Osteoblast (primary cell): Measurements from ENCODE around the gene ITPR3. TPM values are rescaled to one million over a fixed set of nuclear protein-coding genes. Genes with fewer than 3 reads are reported as not detected.
"Not testable (repeated sequence)": the region's sequence is repeated elsewhere in the genome, so short reads cannot be mapped to it uniquely, and the experiment has no call there.

Experiments
- DNase-seq: peaks from one replicate; pipeline ENCODE4 v3.0.0; 2011; ENCODE audit warnings: low spot score, mixed read lengths; ENCODE audit not compliant: insufficient read length; ENCODE audit errors: missing footprints
- H2AFZ ChIP-seq: 2 replicates; pipeline ENCODE4 v1.6.0; 2011; ENCODE audit warnings: mild to moderate bottlenecking, low read length
- H3K27ac ChIP-seq: 2 replicates; pipeline ENCODE4 v1.5.1; 2011; ENCODE audit warnings: mild to moderate bottlenecking, low read depth, low read length, moderate library complexity
- H3K27me3 ChIP-seq: 2 replicates; pipeline ENCODE4 v1.6.0; 2012; ENCODE audit warnings: mild to moderate bottlenecking, control low read depth, inconsistent platforms, low read length, moderate library complexity; ENCODE audit not compliant: insufficient read depth
- H3K36me3 ChIP-seq: 2 replicates; pipeline ENCODE4 v1.5.1; 2011; ENCODE audit warnings: mild to moderate bottlenecking, low read length, control low read depth, moderate library complexity; ENCODE audit not compliant: insufficient read depth
- H3K4me1 ChIP-seq: 2 replicates; pipeline ENCODE4 v1.5.1; 2011; ENCODE audit warnings: mild to moderate bottlenecking, low read length, control low read depth, moderate library complexity; ENCODE audit not compliant: insufficient read depth
- H3K4me2 ChIP-seq: 2 replicates; pipeline ENCODE4 v1.6.0; 2011; ENCODE audit warnings: mild to moderate bottlenecking, low read length; ENCODE audit not compliant: insufficient read depth
- H3K4me3 ChIP-seq: fragments of 200-600 bp; sonication (generic); 3 replicates; pipeline ENCODE4 v1.5.1; 2012; ENCODE audit warnings: mild to moderate bottlenecking, low read length, inconsistent platforms; ENCODE audit not compliant: insufficient read depth
- H3K79me2 ChIP-seq: 2 replicates; pipeline ENCODE4 v1.6.0; 2012; ENCODE audit warnings: mild to moderate bottlenecking, low read length, control low read depth, inconsistent platforms; ENCODE audit not compliant: insufficient read depth
- H3K9me3 ChIP-seq: 2 replicates; pipeline ENCODE4 v1.5.1; 2011; ENCODE audit warnings: low read depth, low read length, control low read depth
- H4K20me1 ChIP-seq: 2 replicates; pipeline ENCODE4 v1.6.0; 2012; ENCODE audit warnings: mild to moderate bottlenecking, low read length, control low read depth; ENCODE audit not compliant: insufficient read depth
- total RNA-seq: library from RNA; depleted of rRNA; stranded (reverse); fragments of >200 nt; gene quantifications from 2 replicates; pipeline ENCODE4 v1.2.3, GENCODE V29; 2012
- TF ChIP-seq, protein P1 (sequence below): IDR thresholded peaks from 2 replicates; pipeline ENCODE4 v1.5.1; 2011; ENCODE audit warnings: mild to moderate bottlenecking, low read depth, low read length, moderate library complexity; ENCODE audit errors: extremely low read depth

ITPR3 gene
- total RNA-seq, 1 donor, result 46.7 TPM

DNA sequence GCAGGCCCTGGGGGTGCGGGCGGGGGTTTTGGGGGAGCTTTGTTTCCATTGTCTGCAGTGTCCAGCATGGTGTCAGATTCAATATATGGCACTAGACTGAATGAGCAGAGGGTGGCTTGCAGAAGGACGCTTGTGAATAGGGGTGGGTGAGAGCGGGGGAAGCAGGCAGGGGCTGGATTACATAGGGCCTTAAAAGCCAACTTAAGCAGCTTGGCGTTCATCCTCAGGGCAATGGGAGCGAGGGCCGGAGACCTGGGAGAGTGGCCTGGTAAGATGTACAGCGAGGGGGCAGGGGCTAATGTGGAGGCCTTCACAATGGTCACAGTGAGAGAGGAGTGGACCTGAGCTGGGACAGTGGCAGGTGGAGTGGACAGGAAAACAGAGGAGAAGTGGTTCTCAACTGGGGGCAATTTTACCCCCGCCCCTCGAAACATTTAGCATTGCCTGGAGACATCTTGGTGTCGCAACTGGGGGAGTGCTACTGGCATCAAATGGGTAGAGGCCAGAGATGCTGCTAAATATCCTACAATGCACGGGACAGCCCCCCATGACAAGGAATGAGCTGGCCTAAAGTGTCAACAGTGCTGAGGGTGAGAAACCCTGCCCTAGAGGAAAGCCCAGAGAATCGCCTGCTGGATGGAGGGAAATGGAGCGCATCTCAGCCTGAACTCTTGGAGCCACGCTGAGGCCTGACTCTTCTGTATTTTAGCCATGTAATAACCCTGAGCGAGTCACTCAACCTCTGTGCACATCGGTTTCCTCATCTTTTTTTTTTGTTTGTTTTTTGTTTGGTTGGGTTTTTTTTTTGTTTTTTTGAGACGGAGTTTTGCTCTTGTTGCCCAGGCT lies 25.9 kb upstream of the ITPR3 start:
- no peaks in the 10 kb centered on the region for H3K79me2 ChIP-seq
- no peaks in the 10 kb centered on the region for H3K27me3 ChIP-seq
- H3K4me1 ChIP-seq, result peaks cover 11% of the 10 kb centered on the region
- DNase-seq, result peak; percentile 43
- H3K36me3 ChIP-seq, result no peaks in the 10 kb centered on the region
- no peaks in the 10 kb centered on the region for H3K9me3 ChIP-seq
- H3K4me2 ChIP-seq, result no peak overlapping the region
- no peak overlapping the region for H2AFZ ChIP-seq
- no peak overlapping the region for H3K4me3 ChIP-seq
- no peaks in the 10 kb centered on the region for H4K20me1 ChIP-seq
- no peak overlapping the region for H3K27ac ChIP-seq
- TF ChIP-seq, protein P1, sequence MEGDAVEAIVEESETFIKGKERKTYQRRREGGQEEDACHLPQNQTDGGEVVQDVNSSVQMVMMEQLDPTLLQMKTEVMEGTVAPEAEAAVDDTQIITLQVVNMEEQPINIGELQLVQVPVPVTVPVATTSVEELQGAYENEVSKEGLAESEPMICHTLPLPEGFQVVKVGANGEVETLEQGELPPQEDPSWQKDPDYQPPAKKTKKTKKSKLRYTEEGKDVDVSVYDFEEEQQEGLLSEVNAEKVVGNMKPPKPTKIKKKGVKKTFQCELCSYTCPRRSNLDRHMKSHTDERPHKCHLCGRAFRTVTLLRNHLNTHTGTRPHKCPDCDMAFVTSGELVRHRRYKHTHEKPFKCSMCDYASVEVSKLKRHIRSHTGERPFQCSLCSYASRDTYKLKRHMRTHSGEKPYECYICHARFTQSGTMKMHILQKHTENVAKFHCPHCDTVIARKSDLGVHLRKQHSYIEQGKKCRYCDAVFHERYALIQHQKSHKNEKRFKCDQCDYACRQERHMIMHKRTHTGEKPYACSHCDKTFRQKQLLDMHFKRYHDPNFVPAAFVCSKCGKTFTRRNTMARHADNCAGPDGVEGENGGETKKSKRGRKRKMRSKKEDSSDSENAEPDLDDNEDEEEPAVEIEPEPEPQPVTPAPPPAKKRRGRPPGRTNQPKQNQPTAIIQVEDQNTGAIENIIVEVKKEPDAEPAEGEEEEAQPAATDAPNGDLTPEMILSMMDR, result no peak

DNA sequence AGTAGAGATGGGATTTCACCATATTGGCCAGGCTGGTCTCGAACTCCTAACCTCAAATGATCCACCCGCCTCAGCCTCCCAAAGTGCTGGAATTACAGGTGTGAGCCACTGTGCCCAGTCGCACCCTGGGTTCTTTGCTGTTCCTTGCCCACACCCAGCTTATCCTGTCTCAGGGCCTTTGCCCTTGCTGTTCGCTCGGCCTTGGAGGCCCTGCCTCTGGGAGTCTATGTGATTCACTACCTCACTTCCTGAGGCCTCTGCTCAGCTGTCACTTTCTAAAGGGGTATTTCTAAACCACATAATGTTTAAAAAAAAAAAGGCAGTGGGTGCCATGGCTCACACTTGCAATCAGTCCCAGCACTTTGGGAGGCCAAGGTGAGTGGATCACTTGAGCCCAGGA lies 24.2 kb upstream of the ITPR3 start:
- H4K20me1 ChIP-seq, H3K36me3 ChIP-seq, H3K9me3 ChIP-seq, H3K4me2 ChIP-seq, H3K27ac ChIP-seq, H2AFZ ChIP-seq, H3K4me1 ChIP-seq, H3K79me2 ChIP-seq, H3K27me3 ChIP-seq, H3K4me3 ChIP-seq: not testable (repeated sequence)
- peak; percentile 8 for DNase-seq

DNA sequence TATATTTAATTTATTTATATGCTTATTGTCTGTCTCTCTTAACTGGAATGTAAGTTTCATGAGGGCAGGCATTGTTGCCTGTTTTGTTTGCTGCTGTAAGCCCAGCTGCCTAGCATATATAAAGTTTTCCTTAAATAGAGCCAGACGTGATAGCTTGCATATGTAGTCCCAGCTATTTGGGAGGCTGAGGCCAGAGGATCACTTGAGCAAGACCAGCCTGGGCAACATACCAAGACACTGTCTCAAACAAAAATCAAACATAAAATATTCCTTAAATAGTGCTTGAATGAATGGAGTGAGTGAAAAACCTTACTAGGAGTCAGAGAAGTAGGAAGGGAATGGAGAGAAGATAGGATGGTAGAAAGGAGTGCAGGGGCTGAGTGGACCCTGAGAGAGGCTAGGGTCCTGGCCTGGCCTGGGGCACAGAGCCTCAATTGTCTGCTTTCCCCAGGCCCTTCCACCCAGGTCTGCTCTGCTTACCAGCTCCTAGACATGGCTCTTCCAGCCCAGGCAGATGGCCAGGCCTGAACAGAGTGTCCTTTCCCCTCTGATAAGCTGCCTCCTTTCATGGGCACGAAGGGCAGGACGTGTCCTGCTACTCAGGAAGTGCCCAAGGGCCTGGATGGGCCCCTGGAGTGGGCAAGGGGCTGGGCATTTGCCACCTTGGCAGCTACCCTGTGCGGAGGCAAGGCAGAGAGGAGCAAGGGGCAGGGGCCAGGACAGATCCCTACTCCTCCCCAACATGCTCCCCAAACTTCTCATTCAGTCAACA lies 23.4 kb upstream of the ITPR3 start:
- Histone ChIP-seq H3K36me3 (no peaks in the 10 kb centered on the region), H3K4me2 (no peak overlapping the region), H3K4me1 (peaks cover 5% of the 10 kb centered on the region), H3K27ac (no peak overlapping the region), H2AFZ (no peak overlapping the region), H3K4me3 (no peak overlapping the region), H3K27me3 (no peaks in the 10 kb centered on the region), H3K9me3 (no peaks in the 10 kb centered on the region), H4K20me1 (no peaks in the 10 kb centered on the region), H3K79me2 (no peaks in the 10 kb centered on the region)
- DNase-seq, result peak; percentile 27
- TF ChIP-seq, protein P1, result no peak

DNA sequence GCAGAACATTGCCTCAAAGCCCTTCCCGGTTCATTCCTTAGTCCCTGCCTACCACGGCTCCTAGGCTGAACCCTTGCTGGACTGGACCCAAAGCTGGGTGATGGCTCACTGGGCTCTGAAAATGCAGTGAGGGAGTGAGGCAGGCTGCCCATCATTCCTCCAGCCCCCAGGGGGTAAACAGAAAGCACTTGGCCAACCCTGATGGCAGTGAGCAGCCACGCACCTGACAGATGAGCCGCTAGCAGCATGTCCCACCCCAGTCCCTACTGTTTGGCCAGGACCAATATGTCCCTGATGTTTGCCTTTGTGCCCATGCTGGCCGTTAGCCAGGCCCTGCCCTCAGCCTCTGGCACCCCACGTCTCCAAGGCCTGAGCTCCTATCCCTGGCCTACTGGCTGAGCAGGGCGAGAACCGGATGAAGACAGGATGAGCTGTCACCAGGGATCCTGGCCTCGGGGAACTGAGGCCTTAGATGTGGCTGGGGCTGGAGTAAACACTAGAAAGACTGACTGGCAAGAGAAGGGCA lies 21.6 kb upstream of the ITPR3 start:
- peak overlapping the region; percentile 41 for H2AFZ ChIP-seq
- TF ChIP-seq, protein P1, result no peak
- peak; percentile 57 for DNase-seq

More for the DNA sequence above, 21.6 kb upstream of the ITPR3 start:
- H3K27me3 ChIP-seq, result no peaks in the 10 kb centered on the region
- H3K36me3 ChIP-seq, result no peaks in the 10 kb centered on the region
- H3K27ac ChIP-seq, result no peak overlapping the region
- no peaks in the 10 kb centered on the region for H3K79me2 ChIP-seq
- H3K4me2 ChIP-seq, result no peak overlapping the region
- H3K4me3 ChIP-seq, result no peak overlapping the region
- no peaks in the 10 kb centered on the region for H3K9me3 ChIP-seq
- H3K4me1 ChIP-seq, result no peaks in the 10 kb centered on the region
- H4K20me1 ChIP-seq, result no peaks in the 10 kb centered on the region
